Measurements from ENCODE around the gene AKR1C1.
"Not testable (repeated sequence)": the region's sequence is repeated elsewhere in the genome, so short reads cannot be mapped to it uniquely, and the experiment has no call there.

AKR1C1 gene

DNA sequence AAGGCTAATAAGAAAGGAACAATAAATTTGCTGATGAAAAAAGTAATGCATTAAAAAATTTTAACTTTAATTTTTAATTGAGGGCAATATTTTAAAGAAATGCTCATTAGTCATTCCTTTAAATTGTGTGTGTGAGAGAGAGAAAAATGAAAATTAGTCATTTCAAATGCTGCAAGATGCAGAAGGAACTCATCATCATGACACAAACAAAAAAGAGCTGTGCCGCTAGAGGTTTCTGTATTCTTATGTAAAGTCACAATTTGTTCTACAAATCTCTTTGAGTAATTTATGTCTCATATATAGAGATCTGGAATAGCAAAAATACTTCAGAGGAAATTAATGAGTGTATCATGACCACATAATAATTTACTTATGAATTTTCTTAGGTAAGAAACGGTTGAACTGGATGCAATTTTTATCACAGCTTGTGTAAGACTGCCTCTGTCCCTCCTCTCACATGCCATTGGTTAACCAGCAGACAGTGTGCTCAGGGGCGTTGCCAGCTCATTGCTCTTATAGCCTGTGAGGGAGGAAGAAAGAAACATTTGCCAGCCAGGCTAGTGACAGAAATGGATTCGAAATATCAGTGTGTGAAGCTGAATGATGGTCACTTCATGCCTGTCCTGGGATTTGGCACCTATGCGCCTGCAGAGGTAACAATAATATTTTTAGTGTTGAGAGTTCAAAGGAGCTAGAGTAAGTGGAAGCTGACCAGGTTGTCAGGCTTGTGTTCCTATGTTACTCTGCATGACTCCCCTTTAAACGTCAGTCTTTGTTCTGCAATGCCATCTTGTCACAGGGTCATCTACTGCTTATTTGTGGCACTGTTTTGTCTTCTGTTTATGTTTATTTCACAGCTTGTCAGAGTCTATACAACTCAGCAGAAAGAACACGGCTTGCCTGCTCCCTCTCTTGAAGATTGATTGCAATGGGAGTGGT is at the start of gene AKR1C1:
Gene AKR1C1, plus strand, starts transcription at position 540 of the 939 bp plus-strand sequence. Its CDS starts 30 bp downstream, at position 570.
- DNase-seq: not testable (repeated sequence)

DNA sequence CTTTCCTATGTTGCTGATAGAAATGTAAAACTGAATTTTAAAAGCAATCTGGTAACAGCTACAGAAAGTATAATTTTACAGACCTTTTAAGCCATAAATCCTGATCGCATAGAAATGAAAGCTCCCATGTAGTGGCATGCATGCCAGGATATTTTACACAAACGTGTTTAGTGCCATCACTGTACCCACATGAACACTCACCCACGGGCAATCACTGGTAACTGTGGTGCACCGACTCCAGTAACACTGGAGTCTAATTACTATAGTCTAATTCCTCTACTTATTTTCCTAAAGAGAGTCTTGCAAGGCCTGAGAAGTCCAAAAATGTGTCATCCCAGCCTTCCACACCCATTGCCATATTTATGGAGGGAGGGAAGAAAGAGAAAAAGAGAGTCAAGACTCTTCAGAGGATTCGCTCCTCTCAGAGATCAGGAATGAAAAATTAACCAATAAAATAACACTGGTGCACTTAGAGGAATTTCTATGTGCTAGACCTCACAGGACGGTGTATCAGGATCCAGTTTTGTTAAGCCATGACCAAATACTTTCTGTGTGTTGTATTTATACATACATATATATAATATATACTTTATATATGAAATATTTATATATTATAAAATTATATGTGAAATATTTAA is 48.9 kb upstream of the AKR1C1 start:
- DNase-seq: no peak

GRCh38 chr10:4916086-4916716 is 47.0 kb upstream of the AKR1C1 start:
- no peak for DNase-seq

DNA sequence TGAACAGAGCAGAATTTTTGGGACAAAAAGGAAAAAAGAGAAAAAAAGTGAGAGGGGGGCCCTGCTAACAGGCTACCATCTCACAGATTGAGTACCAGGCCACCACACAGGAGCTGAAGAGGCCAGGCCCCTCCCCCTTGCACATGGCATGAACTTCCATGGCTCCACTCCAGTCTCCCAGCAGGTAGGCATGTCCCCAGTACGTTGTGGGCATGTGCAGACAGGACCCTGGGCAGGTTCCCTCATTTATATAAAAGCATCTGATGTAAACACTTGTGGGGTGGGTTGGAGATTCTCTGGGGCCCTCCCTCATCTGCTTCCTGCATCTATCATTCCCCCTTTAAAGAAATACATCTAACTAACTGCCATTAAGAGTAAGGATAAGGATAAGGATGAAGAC is 45.0 kb upstream of the AKR1C1 start:
- DNase-seq: no peak

DNA sequence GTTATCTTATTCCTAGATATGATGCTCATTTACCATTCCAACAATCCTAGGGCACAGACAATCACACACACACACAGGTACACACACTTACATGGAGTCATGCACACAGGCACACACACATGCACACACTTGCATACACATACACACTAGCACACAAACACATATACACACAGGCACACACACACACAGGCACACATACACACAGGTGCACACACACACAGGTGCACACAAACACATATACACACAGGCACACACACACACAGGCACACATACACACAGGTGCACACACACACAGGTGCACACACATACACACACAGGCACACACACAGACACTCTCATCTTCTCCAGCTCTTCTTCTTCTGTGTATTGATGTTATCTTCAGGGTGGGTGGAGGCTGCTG is 38.7 kb upstream of the AKR1C1 start:
- DNase-seq: not testable (repeated sequence)

DNA sequence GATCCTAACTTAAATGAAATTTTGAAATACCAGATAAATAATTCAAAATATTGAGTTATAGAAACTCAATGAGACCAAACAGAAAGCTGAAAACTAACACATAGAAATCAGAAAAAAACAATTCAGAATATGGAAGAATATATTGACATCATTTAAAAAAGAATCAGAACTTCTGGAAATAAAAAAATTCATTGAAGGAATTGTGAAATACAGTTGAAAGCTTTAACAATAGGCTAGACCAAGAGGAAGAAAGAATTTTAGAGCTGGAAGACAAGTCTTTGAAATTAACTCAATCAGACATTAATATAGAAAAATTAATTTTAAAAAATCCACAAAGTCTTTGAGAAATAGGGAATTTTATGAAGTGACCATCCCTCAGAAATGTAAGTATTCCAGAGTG is 36.8 kb upstream of the AKR1C1 start:
- no peak for DNase-seq

DNA sequence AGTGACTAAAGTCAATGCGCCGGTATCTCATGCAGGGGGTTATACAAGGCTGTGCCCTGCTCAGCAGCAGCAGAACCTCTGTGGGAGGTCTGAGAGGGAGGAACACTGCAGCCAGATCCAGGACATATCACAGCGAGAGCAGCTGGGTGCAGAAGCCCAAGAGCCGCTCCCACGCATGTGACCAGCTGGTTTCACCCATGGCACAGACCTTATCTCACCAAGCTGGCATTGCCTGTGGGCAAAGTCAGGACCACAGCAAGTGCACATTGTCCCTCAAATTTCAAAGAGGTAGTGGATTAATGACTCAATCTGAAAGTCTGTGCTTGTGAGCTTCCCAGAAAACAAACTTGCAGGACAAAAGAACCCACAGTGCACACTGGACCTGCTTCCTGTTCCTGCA is 31.6 kb upstream of the AKR1C1 start:
- DNase-seq: no peak

GRCh38 chr10:4934391-4934987 is 28.7 kb upstream of the AKR1C1 start:
- DNase-seq: no peak

DNA sequence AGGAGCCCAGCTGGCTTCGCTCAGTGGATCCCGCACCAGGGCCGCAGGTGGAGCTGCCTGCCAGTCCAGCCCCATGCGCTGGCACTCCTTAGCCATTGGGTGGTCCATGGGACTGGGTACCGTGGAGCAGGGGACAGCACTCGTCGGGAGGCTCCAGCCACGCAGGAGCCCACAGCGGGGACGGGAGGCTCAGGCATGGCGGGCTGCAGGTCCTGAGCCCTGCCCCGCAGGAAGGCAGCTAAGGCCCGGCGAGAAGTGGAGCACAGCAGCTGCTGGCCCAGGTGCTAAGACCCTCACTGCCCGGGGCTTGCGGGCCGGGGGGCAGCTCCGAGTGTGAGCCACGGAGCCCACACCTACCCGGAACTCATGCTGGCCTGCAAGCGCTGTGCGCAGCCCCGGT is 25.9 kb upstream of the AKR1C1 start:
- no peak for DNase-seq

DNA sequence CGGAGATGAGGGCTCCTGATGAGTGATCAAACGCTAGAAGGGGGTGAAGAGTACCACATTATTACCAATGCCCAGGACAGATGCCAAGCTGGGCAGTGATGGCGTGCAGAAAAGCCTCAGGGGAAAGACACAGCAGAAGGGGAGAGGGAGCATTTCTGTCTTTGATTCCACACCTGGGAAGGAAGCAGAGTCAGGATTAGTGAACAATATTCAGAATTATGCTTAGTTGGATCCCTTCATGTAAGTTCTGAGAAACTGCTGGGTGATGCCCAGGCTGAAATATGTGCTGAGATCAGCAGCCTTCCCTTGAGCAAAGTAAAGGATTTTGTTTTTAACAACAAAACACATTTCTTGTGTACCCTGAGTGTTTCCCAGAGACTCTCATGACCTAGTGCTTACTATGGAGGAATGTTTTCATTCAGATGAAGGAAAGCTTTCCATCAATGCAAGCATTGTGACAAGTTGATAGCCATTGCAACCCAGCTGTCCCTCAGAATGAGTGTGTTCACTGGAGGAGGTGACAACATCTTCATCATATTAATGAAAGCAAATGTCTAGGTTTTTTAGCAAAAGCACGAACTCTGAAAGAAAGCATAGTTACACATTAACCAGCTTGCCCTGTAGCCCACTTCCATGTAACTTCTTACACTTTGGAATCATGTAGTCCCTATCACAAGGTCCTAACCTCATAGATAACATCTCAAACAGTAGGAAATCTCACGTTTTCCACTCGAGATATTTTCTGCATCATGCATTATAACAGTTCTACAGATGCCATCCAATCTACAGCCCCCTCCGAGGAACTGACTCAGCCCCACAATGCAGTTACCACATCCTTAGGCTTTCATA is 23.8 kb upstream of the AKR1C1 start:
- no peak for DNase-seq

DNA sequence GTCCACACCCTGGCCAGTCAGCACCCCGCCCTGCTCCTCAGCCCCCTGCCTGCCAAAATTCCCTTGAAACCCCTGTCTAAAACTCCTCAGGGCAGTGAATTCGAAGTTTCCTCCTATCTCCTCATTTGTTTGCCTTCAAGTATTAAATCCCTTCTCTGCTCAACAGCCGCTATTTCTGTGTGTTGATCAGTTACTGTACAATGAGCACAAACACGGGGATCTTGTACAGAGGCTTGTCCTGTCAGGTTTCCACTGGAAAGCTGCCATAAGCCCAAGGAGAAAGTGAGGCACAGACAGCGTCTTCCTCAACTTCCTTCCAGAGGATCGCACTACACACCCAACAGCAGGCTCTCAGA is 23.2 kb upstream of the AKR1C1 start:
- not testable (repeated sequence) for DNase-seq

DNA sequence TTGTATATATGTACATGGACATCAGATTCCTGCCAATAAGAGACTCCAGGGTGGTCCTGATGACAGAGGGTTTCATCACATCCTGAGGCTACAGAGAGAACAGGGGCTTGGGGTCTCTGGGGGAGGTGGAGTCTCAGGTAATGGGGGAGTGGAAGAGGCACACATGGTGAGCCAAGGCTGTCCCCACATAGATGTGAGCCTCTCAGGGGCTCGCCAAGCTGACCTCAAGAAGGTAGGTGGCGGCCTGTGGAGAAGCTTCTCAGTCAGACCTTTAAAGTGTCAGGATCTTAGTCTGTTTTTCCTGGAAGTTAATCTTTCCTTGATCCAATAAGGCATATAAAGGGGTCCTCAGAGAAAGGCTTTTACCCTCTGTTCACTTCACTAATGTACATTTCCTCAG is 22.3 kb upstream of the AKR1C1 start:
- not testable (repeated sequence) for DNase-seq

DNA sequence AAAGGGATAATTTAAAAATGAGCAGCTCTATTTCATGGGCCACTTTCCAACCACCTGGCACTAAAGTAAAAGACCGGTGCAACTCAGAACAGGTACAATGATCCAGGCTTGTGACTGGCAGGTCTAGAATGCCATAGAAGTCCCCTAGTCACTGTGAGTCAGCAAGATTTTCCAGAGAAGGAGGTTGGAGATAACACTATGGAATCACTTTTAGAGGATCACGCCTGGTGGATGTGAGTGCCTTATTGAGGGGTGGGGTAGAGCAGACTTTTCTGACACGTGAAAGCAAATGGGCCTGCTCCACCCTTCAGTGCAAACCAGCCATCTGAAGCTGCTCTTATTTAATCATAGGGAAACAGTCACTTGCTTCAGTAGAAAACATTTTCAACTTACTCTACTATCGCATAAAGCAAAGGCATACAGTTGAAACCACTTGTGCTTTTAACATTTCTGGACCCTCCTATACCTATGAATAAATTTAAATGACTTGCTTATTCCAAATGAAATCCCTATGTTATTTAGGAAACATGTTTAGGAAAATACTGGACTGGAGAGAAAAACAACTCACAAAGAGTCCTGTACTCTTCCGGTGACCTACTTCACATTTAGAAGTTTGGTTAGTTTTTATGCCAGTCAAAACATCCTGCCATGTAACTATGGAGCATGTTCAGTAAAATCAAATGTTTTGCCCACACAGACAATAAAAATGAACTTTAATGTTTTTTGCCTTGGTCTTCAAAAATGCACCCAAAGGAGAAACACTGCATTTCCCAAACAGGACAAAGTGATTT is 21.5 kb upstream of the AKR1C1 start:
- no peak for DNase-seq

DNA sequence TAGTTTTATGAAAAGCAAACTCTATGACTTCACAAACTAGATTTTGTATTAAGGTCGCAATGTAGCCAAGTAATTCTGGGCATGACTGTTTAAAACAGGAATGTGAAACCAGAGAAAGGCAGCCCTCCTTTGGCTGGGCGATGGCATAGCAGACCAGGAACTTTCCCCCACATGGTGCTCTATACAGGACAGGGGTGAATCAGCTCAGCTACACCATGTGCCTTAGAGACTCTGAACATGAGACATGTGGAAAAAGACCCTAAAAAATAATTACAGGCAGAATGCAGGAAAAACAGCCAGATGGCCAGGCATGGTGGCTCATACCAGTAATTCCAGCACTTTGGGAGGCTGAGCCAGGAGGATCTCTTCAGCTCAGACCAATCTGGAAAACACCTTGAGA is 20.3 kb upstream of the AKR1C1 start:
- not testable (repeated sequence) for DNase-seq

- DNase-seq: not testable (repeated sequence)
These were observed 19.8 kb upstream of the AKR1C1 start for GRCh38 chr10:4943416-4943815.

DNA sequence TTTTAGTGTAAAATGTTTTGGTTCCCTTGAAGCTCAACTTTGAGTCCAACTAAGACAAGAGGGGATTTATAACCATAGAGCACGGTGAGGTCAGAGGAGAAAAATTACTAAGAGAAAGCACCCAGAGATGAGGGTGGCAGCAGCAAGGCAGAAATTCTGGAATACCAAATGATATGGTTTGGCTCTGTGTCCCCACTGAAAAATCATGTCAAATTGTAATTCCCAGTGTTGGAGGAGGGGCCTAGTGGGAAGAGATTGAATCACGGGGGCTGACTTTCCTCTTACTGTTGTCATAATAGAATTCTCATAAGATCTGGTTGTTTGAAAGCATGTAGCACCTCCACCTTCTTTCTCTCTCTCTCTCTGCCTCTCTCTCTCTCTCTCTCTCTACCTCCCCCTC is 19.4 kb upstream of the AKR1C1 start:
- DNase-seq: no peak

- no peak for DNase-seq
These were observed 18.4 kb upstream of the AKR1C1 start for GRCh38 chr10:4944841-4945240.

DNA sequence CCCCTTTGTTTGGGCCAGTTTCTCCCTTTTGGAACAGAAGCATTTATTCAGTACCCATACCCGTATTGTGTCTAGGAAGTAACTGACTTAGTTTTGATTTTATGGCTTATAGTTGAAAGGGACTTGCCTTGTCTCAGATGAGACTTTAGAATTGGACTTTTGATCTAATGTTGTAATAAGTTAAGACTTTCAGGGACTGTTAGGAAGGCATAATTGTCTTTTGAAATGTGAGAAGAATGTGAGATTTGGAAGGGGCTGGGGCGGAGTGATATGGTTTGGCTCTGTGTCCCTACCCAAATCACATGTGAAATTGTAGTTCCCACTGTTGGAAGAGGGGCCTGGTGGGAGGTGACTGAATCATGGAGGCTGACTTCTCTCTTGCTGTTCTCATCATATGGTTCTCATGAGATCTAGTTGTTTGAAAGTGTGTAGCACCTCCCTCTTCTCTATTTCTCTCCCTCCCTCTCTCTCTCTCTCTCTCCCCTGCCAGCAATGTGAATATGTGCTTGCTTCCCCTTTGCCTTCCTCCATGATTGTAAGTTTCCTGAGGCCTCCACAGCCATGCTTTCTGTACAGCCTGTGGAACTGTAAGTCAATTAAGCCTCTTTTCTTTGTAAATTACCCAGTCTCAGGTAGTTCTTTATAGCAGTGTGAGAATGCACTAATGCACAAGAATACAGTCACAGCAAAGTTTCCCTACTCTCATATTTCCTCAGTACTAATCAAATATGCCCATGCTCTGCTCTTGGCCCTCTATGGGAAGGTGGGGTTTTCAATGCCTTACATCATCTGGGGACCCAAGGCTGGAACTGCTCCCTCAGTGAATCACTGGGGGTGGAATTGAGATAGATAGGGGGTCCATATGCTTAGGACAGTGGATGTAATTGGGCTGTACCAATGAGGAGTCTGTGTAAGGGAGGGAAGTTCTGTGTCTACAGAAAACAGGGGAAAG is 17.2 kb upstream of the AKR1C1 start:
- no peak for DNase-seq

DNA sequence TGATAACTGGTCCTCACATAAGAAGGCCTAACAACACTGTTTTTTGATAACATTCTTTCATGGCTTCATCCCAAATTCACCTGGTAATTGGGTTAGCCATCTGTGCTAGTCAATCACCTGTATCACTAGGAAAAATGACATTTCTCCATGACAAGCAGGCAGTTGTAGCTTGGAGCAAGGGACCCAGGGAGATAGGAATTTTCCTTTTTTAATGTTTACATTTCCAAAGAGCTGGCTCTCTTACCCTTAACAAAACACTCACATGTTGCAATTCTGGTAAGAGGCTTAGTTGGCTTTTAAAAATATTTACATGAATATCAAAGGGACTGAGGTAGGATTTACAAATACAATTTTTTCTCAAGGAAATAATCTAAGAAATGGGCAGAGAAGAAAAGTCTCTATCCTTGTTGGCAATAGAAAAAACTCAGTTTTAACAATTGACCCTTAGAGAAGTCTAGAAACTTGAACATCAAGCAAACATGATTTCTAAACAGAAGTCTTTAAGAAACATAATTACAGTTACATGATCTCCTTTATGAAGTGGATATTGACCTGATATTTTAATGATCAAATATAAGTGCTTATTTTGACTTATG is 16.1 kb upstream of the AKR1C1 start:
- no peak for DNase-seq
